ENCODE data around the gene MED15.

GRCh38 chr22:20573833-20574615 is 66.6 kb downstream of the MED15 start:
- no peak for TF ChIP-seq POLR2A (IDR thresholded peaks at IDR 0.05)
- TF ChIP-seq CTCF (IDR thresholded peaks at IDR 0.05) = no peak

Measured in lower leg skin (tissue), 3 donors.